HepG2 (cell line): ENCODE data around the gene CLP1. TPM values are rescaled to one million over a fixed set of nuclear protein-coding genes. Genes with fewer than 3 reads are reported as not detected.
A peak's percentile ranks its signal among the peaks of the same experiment; 100 is the strongest.

ENCODE experiments used
- MAZ ChIP-seq, 2 experiments: sonication (generic) in 1 of 2; formaldehyde crosslinking in 1 of 2; IDR thresholded peaks; 2 replicates each; pipeline versions ENCODE4 v1.5.0 to v1.6.1; 2012 to 2020; ENCODE audit warnings: low read depth in 2 of 2, mild to moderate bottlenecking in 2 of 2, borderline replicate concordance in 1 of 2, improper control_type of control experiment in 1 of 2, low read length in 1 of 2, missing genetic modification reagents in 1 of 2, moderate library complexity in 1 of 2
- PHF5A ChIP-seq: IDR thresholded peaks from one replicate; pipeline ENCODE4 v1.6.1; 2018; ENCODE audit warnings: low read depth, missing genetic modification reagents; ENCODE audit not compliant: unreplicated experiment
- ZNF230 ChIP-seq: sonication (generic); formaldehyde crosslinking; IDR thresholded peaks from 2 replicates; pipeline ENCODE4 v1.4.0; 2020; ENCODE audit warnings: mild to moderate bottlenecking, missing genetic modification reagents
- ZNF773 ChIP-seq: sonication (generic); formaldehyde crosslinking; IDR thresholded peaks from 2 replicates; pipeline ENCODE4 v1.4.0; 2020; ENCODE audit warnings: missing genetic modification reagents, borderline replicate concordance
- polyA plus RNA-seq, 8 experiments: library from polyadenylated mRNA; depleted of rRNA in 3 of 8; stranded (reverse) in 7 of 8; unstranded in 1 of 8; fragments of >200 nt; fragmentation: Illumina TruSeq in 4 of 8; extraction: Trizol in 4 of 8; gene quantifications; 2 replicates each; pipeline versions ENCODE4 v1.2.1 to v1.2.3, GENCODE V29; 2011 to 2016; ENCODE audit warnings: low read depth in 4 of 8, missing spikeins in 1 of 8, mixed read lengths in 1 of 8; ENCODE audit not compliant: insufficient read depth in 1 of 8
- total RNA-seq, 5 experiments: library from RNA; depleted of rRNA; stranded (reverse); fragments of >200 nt; fragmentation: Illumina TruSeq; extraction: Trizol; gene quantifications; 2 replicates each; pipeline ENCODE4 v1.2.3, GENCODE V29; 2016; ENCODE audit warnings: low read depth in 1 of 5
- TF ChIP-seq, protein P1 (sequence below): sonication (generic); formaldehyde crosslinking; IDR thresholded peaks from one replicate; pipeline ENCODE4 v1.5.1; 2020; ENCODE audit warnings: mild to moderate bottlenecking, missing genetic modification reagents; ENCODE audit errors: not compliant biosample characterization
- TF ChIP-seq, protein P2 (sequence below): sonication (generic); formaldehyde crosslinking; IDR thresholded peaks from 2 replicates; pipeline ENCODE4 v1.5.1; 2020; ENCODE audit warnings: missing genetic modification reagents, mild to moderate bottlenecking, borderline replicate concordance
- TF ChIP-seq, protein P3 (sequence below): IDR thresholded peaks from 2 replicates; pipeline ENCODE4 v1.6.1; 2016
- TF ChIP-seq, protein P4 (sequence below): sonication (generic); formaldehyde crosslinking; conservative IDR thresholded peaks from 2 replicates; pipeline ENCODE4 v1.4.0; 2020; ENCODE audit warnings: missing genetic modification reagents
- TF ChIP-seq, protein P5 (sequence below): sonication (generic); formaldehyde crosslinking; IDR thresholded peaks from 2 replicates; pipeline ENCODE4 v1.9.0; 2021; ENCODE audit warnings: missing genetic modification reagents, mild to moderate bottlenecking, borderline replicate concordance
- TF ChIP-seq, protein P6 (sequence below): sonication (generic); formaldehyde crosslinking; IDR thresholded peaks from 2 replicates; pipeline ENCODE4 v1.8.1; 2022; ENCODE audit warnings: mild to moderate bottlenecking, missing genetic modification reagents

CLP1 gene
- total and polyA plus RNA-seq, 2 of the 13 experiments (the other 11 are each of a cell fraction or from before 2014, with no cell fraction given): 14.6 to 24.8 TPM

DNA sequence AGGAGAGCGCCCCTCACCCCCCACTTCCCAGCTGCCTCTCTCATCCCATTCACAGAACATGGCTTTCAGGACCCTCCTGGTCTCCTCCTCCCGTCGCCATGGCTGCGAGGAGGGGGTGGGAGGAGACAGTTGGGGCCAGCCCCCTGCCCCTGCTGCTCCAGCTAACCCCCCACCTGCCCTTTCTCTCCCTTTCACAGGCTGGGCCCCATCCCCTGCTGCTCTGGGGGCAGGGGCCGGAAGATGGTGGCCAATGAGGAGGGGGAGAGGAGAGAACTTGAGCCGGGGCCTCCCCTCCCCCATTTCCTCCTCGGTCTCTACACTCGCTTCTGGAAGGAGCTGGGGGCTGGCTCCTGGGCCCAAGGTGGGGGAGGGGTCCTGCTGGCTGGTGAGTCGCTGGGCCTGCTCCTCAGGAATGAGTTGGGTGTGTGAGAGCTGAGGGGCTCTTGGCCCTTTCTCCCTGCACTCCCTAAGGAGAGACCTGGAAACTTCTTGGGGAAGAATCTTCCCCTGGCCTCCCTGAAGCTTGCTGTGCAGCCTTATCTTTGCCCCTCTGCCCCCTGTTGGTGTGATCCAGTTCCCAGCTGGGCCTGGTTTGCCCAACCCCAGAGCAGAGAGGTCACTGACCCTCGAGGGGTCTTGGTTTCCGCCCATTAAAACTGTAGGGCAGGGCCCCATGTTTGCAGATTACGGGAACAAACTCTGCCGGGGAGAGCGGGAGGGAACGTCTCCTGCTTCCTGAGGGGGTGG lies 18.1 kb upstream of the CLP1 start (continued):
- TF ChIP-seq, protein P1, sequence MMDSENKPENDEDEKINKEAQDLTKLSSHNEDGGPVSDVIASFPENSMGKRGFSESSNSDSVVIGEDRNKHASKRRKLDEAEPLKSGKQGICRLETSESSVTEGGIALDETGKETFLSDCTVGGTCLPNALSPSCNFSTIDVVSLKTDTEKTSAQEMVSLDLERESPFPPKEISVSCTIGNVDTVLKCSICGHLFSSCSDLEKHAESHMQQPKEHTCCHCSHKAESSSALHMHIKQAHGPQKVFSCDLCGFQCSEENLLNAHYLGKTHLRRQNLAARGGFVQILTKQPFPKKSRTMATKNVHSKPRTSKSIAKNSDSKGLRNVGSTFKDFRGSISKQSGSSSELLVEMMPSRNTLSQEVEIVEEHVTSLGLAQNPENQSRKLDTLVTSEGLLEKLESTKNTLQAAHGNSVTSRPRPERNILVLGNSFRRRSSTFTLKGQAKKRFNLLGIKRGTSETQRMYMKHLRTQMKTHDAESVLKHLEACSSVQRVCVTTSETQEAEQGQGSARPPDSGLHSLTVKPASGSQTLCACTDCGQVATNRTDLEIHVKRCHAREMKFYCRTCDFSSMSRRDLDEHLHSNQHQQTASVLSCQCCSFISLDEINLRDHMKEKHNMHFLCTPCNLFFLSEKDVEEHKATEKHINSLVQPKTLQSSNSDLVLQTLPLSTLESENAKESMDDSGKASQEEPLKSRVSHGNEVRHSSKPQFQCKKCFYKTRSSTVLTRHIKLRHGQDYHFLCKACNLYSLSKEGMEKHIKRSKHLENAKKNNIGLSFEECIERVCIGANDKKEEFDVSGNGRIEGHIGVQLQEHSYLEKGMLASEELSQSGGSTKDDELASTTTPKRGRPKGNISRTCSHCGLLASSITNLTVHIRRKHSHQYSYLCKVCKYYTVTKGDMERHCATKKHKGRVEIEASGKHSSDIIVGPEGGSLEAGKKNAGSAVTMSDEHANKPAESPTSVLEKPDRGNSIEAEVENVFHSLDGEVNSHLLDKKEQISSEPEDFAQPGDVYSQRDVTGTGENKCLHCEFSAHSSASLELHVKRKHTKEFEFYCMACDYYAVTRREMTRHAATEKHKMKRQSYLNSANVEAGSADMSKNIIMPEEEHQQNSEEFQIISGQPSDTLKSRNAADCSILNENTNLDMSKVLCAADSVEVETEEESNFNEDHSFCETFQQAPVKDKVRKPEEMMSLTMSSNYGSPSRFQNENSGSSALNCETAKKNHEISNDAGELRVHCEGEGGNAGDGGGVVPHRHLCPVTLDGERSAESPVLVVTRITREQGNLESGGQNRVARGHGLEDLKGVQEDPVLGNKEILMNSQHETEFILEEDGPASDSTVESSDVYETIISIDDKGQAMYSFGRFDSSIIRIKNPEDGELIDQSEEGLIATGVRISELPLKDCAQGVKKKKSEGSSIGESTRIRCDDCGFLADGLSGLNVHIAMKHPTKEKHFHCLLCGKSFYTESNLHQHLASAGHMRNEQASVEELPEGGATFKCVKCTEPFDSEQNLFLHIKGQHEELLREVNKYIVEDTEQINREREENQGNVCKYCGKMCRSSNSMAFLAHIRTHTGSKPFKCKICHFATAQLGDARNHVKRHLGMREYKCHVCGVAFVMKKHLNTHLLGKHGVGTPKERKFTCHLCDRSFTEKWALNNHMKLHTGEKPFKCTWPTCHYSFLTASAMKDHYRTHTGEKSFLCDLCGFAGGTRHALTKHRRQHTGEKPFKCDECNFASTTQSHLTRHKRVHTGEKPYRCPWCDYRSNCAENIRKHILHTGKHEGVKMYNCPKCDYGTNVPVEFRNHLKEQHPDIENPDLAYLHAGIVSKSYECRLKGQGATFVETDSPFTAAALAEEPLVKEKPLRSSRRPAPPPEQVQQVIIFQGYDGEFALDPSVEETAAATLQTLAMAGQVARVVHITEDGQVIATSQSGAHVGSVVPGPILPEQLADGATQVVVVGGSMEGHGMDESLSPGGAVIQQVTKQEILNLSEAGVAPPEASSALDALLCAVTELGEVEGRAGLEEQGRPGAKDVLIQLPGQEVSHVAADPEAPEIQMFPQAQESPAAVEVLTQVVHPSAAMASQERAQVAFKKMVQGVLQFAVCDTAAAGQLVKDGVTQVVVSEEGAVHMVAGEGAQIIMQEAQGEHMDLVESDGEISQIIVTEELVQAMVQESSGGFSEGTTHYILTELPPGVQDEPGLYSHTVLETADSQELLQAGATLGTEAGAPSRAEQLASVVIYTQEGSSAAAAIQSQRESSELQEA (CRISPR knock-in tag): no peak
- TF ChIP-seq ZNF230 (CRISPR knock-in tag) (no peak), ZNF773 (CRISPR knock-in tag) (no peak), MAZ (IDR thresholded peaks at IDR 0.05; ENCODE audit: borderline replicate concordance, low read depth, low read length) (no peak), MAZ (CRISPR knock-in tag; IDR thresholded peaks at IDR 0.05; ENCODE audit: low read depth) (peak; percentile 79; the same call in 1 of the 2 replicates), PHF5A (CRISPR knock-in tag) (no peak)
- TF ChIP-seq, protein P2, sequence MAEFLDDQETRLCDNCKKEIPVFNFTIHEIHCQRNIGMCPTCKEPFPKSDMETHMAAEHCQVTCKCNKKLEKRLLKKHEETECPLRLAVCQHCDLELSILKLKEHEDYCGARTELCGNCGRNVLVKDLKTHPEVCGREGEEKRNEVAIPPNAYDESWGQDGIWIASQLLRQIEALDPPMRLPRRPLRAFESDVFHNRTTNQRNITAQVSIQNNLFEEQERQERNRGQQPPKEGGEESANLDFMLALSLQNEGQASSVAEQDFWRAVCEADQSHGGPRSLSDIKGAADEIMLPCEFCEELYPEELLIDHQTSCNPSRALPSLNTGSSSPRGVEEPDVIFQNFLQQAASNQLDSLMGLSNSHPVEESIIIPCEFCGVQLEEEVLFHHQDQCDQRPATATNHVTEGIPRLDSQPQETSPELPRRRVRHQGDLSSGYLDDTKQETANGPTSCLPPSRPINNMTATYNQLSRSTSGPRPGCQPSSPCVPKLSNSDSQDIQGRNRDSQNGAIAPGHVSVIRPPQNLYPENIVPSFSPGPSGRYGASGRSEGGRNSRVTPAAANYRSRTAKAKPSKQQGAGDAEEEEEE: no peak
- TF ChIP-seq, protein P3, sequence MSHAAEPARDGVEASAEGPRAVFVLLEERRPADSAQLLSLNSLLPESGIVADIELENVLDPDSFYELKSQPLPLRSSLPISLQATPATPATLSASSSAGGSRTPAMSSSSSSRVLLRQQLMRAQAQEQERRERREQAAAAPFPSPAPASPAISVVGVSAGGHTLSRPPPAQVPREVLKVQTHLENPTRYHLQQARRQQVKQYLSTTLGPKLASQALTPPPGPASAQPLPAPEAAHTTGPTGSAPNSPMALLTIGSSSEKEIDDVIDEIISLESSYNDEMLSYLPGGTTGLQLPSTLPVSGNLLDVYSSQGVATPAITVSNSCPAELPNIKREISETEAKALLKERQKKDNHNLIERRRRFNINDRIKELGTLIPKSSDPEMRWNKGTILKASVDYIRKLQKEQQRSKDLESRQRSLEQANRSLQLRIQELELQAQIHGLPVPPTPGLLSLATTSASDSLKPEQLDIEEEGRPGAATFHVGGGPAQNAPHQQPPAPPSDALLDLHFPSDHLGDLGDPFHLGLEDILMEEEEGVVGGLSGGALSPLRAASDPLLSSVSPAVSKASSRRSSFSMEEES (CRISPR knock-in tag): no peak
- TF ChIP-seq, protein P4, sequence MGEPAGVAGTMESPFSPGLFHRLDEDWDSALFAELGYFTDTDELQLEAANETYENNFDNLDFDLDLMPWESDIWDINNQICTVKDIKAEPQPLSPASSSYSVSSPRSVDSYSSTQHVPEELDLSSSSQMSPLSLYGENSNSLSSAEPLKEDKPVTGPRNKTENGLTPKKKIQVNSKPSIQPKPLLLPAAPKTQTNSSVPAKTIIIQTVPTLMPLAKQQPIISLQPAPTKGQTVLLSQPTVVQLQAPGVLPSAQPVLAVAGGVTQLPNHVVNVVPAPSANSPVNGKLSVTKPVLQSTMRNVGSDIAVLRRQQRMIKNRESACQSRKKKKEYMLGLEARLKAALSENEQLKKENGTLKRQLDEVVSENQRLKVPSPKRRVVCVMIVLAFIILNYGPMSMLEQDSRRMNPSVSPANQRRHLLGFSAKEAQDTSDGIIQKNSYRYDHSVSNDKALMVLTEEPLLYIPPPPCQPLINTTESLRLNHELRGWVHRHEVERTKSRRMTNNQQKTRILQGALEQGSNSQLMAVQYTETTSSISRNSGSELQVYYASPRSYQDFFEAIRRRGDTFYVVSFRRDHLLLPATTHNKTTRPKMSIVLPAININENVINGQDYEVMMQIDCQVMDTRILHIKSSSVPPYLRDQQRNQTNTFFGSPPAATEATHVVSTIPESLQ (CRISPR knock-in tag): no peak
- TF ChIP-seq, protein P5, sequence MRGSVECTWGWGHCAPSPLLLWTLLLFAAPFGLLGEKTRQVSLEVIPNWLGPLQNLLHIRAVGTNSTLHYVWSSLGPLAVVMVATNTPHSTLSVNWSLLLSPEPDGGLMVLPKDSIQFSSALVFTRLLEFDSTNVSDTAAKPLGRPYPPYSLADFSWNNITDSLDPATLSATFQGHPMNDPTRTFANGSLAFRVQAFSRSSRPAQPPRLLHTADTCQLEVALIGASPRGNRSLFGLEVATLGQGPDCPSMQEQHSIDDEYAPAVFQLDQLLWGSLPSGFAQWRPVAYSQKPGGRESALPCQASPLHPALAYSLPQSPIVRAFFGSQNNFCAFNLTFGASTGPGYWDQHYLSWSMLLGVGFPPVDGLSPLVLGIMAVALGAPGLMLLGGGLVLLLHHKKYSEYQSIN (CRISPR knock-in tag): no peak
- TF ChIP-seq, protein P6, sequence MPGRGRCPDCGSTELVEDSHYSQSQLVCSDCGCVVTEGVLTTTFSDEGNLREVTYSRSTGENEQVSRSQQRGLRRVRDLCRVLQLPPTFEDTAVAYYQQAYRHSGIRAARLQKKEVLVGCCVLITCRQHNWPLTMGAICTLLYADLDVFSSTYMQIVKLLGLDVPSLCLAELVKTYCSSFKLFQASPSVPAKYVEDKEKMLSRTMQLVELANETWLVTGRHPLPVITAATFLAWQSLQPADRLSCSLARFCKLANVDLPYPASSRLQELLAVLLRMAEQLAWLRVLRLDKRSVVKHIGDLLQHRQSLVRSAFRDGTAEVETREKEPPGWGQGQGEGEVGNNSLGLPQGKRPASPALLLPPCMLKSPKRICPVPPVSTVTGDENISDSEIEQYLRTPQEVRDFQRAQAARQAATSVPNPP: no peak
